Gastroesophageal sphincter (tissue), 4 donors: ENCODE measurements around the gene RBL2. TPM values are rescaled to one million over a fixed set of nuclear protein-coding genes. Genes with fewer than 3 reads are reported as not detected.
A peak's percentile ranks its signal among the peaks of the same experiment; 100 is the strongest.

Source experiments
- ATAC-seq: fragments of 150-250 bp; one replicate; pipeline ENCODE4 v1.9.1; 2016; ENCODE audit warnings: mild to moderate bottlenecking, moderate library complexity
- H3K27ac ChIP-seq, 4 donors: fragments of 200-600 bp; sonication (generic) in 3 of 4; 1 replicate in 3 of 4; 2 replicates in 1 of 4; pipeline ENCODE4 v1.5.1; 2016 to 2019
- H3K27me3 ChIP-seq: fragments of 200-600 bp; sonication (generic); one replicate; pipeline ENCODE4 v1.5.1; 2019
- H3K36me3 ChIP-seq, 2 donors: fragments of 200-600 bp; sonication (generic); one replicate each; pipeline ENCODE4 v1.5.1; 2019; ENCODE audit warnings: control low read depth in 1 of 2
- H3K4me1 ChIP-seq, 3 donors: fragments of 200-600 bp; sonication (generic); 1 replicate in 2 of 3; 2 replicates in 1 of 3; pipeline ENCODE4 v1.5.1; 2016 to 2019; ENCODE audit warnings: control low read depth in 2 of 3
- H3K4me3 ChIP-seq, 2 donors: fragments of 200-600 bp; sonication (generic); one replicate each; pipeline ENCODE4 v1.5.1; 2019; ENCODE audit warnings: mild to moderate bottlenecking in 1 of 2, moderate library complexity in 1 of 2
- H3K9me3 ChIP-seq, 3 donors: fragments of 200-600 bp; sonication (generic); one replicate each; pipeline ENCODE4 v1.5.1; 2017 to 2019; ENCODE audit warnings: control low read depth in 2 of 3
- EP300 ChIP-seq: sonication (generic); formaldehyde crosslinking; IDR thresholded peaks from one replicate; pipeline ENCODE4 v1.6.1; 2017; ENCODE audit warnings: antibody characterized with exemption, mild to moderate bottlenecking
- POLR2A ChIP-seq, 2 donors: fragments of 450-650 bp; IDR thresholded peaks; one replicate each; pipeline ENCODE4 v1.6.1; 2017; ENCODE audit warnings: antibody characterized with exemption in 2 of 2, mild to moderate bottlenecking in 2 of 2, moderate library complexity in 1 of 2
- POLR2AphosphoS5 ChIP-seq: sonication (generic); formaldehyde crosslinking; IDR thresholded peaks from one replicate; pipeline ENCODE4 v1.6.1; 2017; ENCODE audit warnings: antibody characterized with exemption
- WGBS, 2 donors: methylation state at CpG; one replicate each; pipeline ENCODE4 v1.1.5; 2018; ENCODE audit warnings: low coverage in 1 of 2; 5-methylcytosine and 5-hydroxymethylcytosine counted together
- total RNA-seq, 4 donors: library from RNA; depleted of rRNA; stranded (reverse); fragments of >200 nt; gene quantifications; one replicate each; pipeline ENCODE4 v1.1.0, GENCODE V29; 2016
- TF ChIP-seq, protein P1 (sequence below), 4 experiments: fragments of 200-600 bp in 2 of 4; fragments of 450-650 bp in 2 of 4; sonication (generic) in 1 of 4; IDR thresholded peaks; one replicate each; pipeline ENCODE4 v1.5.1; 2017 to 2019; ENCODE audit warnings: antibody characterized with exemption in 4 of 4, mild to moderate bottlenecking in 2 of 4, moderate library complexity in 2 of 4

The RBL2 gene
- total RNA-seq, 4 donors from 2014 or later = 74.5 to 108 (median 98.7) TPM

DNA sequence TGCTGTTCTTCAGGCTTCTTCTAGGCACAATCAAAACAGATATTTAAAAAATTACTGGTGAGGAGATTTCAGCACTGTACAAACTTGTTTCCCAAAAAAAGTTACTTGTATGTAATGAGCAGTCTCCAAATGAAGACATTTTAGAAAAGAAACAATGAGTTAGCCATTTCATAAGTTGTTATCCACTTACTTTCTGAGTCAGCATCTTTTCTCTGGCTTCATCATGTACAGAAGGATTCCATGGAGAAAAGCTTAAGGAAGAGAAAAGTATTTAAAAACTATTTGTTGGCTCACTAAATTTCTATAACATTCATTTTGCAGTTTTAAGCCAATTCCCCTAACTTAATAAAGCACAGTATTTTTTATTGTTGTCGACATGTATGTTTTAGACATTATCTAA is 58.2 kb downstream of the RBL2 start:
- no peak for TF ChIP-seq POLR2AphosphoS5
- TF ChIP-seq EP300 = no peak
- no peak for TF ChIP-seq POLR2A (IDR thresholded peaks at IDR 0.05)
- TF ChIP-seq, protein P1, sequence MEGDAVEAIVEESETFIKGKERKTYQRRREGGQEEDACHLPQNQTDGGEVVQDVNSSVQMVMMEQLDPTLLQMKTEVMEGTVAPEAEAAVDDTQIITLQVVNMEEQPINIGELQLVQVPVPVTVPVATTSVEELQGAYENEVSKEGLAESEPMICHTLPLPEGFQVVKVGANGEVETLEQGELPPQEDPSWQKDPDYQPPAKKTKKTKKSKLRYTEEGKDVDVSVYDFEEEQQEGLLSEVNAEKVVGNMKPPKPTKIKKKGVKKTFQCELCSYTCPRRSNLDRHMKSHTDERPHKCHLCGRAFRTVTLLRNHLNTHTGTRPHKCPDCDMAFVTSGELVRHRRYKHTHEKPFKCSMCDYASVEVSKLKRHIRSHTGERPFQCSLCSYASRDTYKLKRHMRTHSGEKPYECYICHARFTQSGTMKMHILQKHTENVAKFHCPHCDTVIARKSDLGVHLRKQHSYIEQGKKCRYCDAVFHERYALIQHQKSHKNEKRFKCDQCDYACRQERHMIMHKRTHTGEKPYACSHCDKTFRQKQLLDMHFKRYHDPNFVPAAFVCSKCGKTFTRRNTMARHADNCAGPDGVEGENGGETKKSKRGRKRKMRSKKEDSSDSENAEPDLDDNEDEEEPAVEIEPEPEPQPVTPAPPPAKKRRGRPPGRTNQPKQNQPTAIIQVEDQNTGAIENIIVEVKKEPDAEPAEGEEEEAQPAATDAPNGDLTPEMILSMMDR (IDR thresholded peaks at IDR 0.05) = no peak
- no peak for ATAC-seq
- Histone ChIP-seq H3K4me3 (no peak overlapping the region), H3K27ac (no peak overlapping the region), H3K9me3 (no peaks in the 10 kb centered on the region), H3K4me1 (peaks cover 0 to 16% (median 0%) of the 10 kb centered on the region in 3 donors), H3K27me3 (no peaks in the 10 kb centered on the region), H3K36me3 (peaks cover 5 to 99% of the 10 kb centered on the region in 2 donors)
- 82 to 84% methylated on average over 1 of the region's 1 CpG for WGBS, 2 donors

DNA sequence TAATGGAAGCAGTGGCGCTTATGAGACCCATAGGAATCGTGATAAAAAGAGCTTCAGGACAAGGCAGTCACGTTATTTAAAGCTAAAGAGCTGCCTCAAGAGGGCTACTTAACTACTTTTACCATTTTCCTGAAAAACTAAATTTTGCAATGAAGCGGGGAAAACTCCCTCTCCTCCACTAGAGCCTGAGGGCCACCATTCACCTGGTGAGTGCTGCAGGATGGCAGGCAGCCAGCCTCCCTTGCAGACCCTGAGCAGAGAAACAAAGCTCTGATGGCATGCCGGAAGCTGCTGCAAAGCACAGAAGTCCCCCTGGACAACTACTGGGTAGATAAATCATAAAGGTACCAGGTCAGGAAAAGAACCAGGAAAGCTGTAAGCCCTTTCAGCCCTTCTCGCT is 60.4 kb downstream of the RBL2 start:
- 87 to 95% methylated on average over 3 to 4 of the region's 6 CpGs for WGBS, 2 donors
- no peak for ATAC-seq
- Histone ChIP-seq H3K9me3 (no peaks in the 10 kb centered on the region), H3K36me3 (peaks cover 5 to 93% of the 10 kb centered on the region in 2 donors), H3K27me3 (no peaks in the 10 kb centered on the region), H3K4me1 (peaks cover 0 to 6% (median 0%) of the 10 kb centered on the region in 3 donors), H3K4me3 (no peak overlapping the region), H3K27ac (no peak overlapping the region)
- TF ChIP-seq POLR2AphosphoS5 (no peak), EP300 (no peak), POLR2A (IDR thresholded peaks at IDR 0.05) (no peak)
- TF ChIP-seq, protein P1 (IDR thresholded peaks at IDR 0.05) = no peak

DNA sequence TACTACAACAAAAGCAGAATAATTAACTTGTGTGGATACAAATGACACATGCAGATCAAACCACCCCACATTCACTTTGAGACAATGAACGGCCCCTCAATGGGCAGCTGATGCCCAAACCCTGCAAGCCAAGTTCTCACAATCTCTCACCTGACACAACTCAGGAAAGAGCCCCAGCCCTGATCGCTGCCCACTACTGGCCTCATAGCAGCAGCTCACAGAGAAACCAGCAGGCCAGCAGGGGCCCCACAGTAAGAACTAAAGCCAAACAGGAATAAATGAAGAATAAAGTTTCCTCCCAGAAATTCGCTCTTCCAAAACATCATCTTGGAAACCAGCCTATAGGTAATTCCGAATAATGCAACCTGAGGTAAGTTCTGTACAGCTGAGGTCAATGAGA is 61.1 kb downstream of the RBL2 start:
- H3K27ac ChIP-seq = no peak overlapping the region
- TF ChIP-seq POLR2A (IDR thresholded peaks at IDR 0.05) = no peak
- TF ChIP-seq EP300 = no peak
- TF ChIP-seq, protein P1 (IDR thresholded peaks at IDR 0.05) = no peak
- H3K36me3 ChIP-seq = peaks cover 1 to 86% of the 10 kb centered on the region in 2 donors
- H3K4me1 ChIP-seq = peaks cover 0 to under 1% (median 0%) of the 10 kb centered on the region in 3 donors
- H3K27me3 ChIP-seq = no peaks in the 10 kb centered on the region
- no peak overlapping the region for H3K4me3 ChIP-seq
- ATAC-seq = no peak
- WGBS, 2 donors = 80 to 83% methylated on average over 4 of the region's 4 CpGs
- no peaks in the 10 kb centered on the region for H3K9me3 ChIP-seq

DNA sequence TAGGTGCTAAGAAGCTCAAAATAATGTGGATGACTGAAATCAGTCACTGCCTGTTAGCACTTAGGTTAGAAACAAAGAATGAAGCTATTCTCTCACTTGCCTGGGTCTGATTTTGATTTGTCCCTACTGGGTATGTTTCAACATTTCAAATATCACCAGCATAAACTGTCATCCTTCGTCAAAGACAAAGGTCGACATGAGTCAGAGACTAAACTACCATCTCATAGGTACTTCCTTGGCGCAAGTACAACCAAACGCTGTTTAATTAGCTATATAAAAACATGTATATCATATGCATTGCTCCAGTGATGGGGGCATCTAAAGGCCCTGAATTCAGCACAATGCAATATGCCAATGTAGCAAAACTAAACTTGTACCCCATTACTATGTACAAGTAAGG is 64.7 kb downstream of the RBL2 start:
- WGBS, 2 donors = 78 to 88% methylated on average over 4 of the region's 4 CpGs
- H3K36me3 ChIP-seq = peaks cover 0 to 50% of the 10 kb centered on the region in 2 donors
- H3K4me3 ChIP-seq = no peak overlapping the region
- TF ChIP-seq, protein P1 (IDR thresholded peaks at IDR 0.05) = no peak
- TF ChIP-seq EP300 = no peak
- H3K4me1 ChIP-seq = peaks cover 9 to 24% (median 17%) of the 10 kb centered on the region in 3 donors
- ATAC-seq = no peak
- no peaks in the 10 kb centered on the region for H3K9me3 ChIP-seq
- no peak overlapping the region for H3K27ac ChIP-seq
- no peaks in the 10 kb centered on the region for H3K27me3 ChIP-seq

DNA sequence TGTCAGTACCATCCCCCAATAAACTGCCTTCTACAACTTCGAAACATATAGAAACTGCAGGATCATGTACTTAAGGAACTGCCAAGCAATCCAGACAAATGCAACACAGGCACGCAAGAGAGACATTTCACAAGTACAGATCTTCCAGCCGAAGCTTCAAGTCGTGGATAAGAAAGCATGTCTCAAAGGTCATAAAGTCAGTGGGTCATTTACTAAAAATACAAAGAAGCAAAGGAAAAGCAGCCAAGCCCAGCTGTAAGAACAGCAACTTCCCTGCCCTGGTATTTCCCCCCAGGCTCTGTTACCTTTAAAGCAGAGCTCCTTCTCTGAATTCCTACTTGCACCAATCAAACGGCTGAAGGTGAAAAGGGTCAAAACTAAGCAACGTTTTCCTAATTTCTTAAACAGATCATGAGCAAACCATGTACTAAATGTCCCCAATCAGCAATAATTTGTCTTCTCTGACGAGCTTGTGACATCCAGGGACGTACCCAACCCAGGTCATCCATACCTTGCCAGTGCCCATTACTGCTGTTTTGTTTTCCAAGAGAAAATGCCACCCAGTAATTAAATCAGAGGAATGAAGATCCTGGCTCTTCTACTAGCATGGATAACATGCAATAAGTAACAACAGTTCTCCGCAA is 67.1 kb downstream of the RBL2 start:
- Histone ChIP-seq H3K36me3 (peaks cover 0 to 27% of the 10 kb centered on the region in 2 donors), H3K27me3 (no peaks in the 10 kb centered on the region), H3K4me1 (peaks cover 9 to 36% (median 22%) of the 10 kb centered on the region in 3 donors), H3K9me3 (no peaks in the 10 kb centered on the region), H3K27ac (peak overlapping the region in 1 of 4 donors; percentile 5), H3K4me3 (peak overlapping the region; percentile 99 to 100)
- 37 to 49% methylated on average over 8 to 9 of the region's 9 CpGs for WGBS, 2 donors
- no peak for ATAC-seq
- TF ChIP-seq POLR2AphosphoS5 = no peak
- TF ChIP-seq, protein P1 (IDR thresholded peaks at IDR 0.05) = no peak
- no peak for TF ChIP-seq EP300
- no peak for TF ChIP-seq POLR2A (IDR thresholded peaks at IDR 0.05)
